ENCODE data around the gene MBNL2. TPM values are rescaled to one million over a fixed set of nuclear protein-coding genes. Genes with fewer than 3 reads are reported as not detected.
"Not testable (repeated sequence)": the region's sequence is repeated elsewhere in the genome, so short reads cannot be mapped to it uniquely, and the experiment has no call there.

Gene MBNL2
- total RNA-seq, 2 donors from 2014 or later = 31.4 to 50.1 TPM

DNA sequence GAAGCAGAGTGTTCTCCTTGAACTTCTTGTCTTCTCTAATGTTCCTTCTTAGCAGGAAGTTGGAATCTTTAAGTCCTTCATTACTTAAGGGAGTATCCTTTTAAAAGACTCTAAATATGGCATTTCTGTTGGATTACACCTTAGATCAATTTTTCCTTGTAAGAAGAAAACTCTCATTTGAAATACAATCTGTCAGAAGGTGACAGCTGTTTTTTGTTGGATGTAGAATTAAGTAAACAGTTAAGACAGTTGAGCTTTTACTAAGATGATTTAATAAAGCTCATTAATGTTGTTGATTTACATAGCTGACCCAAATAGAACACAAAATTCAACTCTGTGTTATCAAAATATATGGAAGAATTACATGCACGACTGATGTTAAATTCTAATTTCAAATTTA lies 16.7 kb upstream of the MBNL2 start:
- ATAC-seq = no peak
- intact Hi-C loops (cut with DNase I, micrococcal nuclease) = no loop called here
- no peak for DNase-seq

DNA sequence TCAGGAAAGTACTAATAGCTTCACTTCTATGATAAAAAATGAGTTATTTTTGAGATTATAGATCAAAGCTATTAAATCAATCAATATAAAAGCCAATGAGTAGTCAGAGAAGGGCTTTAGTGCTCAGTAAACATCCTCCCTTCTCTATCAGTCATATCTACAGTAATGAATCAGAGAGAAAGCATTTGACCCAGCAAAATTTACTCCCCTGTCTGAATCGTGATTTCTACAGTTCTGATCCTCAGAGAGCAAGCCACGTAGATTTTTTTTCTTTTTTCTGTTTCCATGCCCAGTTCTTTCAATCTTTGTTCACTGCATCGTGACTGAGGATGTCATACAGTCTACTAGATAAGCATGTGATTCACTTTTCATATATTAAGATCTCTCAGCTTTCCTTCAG lies 16.2 kb upstream of the MBNL2 start:
- no peak for ATAC-seq
- DNase-seq = no peak
- intact Hi-C loops (cut with DNase I, micrococcal nuclease) = no loop called here

DNA sequence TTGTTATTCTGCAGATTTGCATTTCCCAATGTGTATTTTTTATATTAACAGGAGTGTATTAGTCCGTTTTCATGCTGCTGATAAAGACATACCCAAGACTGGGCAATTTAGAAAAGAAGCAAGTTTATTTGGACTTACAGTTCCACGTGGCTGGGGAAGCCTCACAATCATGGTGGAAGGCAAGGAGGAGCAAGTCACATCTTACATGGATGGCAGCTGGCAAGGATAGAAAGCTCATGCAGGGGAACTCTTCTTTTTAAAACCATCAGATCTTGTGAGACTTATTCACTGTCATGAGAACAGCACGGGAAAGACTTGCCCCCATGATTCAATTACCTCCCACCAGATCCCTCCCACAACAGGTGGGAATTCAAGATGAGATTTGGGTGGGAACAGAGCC lies 14.9 kb upstream of the MBNL2 start:
- intact Hi-C loops (cut with DNase I, micrococcal nuclease); DNase-seq; ATAC-seq: not testable (repeated sequence)

DNA sequence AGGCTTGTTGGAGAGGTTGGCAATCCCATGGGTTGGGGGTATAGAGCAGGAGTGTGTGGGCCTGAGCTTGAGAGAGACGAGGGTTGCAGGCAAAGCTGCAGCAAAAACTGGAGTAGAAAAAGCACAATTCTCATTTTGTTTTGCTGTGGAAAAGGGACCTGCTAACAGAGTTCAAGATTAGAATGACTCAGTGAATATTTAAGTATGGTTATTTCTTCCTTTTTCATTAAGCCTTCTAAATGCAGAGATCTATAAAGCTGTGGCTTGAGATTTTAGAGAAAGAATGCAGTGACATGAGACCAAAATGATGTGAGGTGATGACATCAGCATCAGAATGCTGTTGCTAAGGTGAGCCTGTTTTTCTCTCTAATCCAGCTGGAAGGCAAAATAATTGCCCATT lies 10.8 kb upstream of the MBNL2 start:
- ATAC-seq (no peak), DNase-seq (no peak)
- intact Hi-C loops (cut with DNase I, micrococcal nuclease) = loop anchor here in 1 of 2 donors (5.0 kb wide), 1 partner anchor 99 kb away; no protein-coding TSS in a partner anchor

DNA sequence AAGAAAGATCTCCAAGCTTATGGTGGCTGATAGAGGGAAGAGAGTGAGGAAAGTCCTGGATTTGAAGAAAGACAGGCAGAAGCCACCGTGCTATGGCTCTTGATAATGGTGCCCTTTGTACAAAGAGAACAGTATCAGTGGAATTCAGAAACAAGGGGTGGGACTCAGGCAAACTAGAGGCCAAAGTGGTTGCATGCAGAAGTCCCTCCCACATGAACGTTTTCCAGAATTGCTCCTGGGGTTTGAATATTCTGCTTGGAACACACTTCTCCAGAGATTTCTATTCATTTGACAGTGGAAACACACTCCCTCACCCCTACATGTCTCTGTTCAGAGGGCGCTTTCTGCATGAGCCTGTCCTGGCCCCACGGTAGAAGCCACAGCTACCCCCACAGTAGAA lies 10.1 kb upstream of the MBNL2 start:
- DNase-seq (no peak), ATAC-seq (no peak)
- intact Hi-C loops (cut with DNase I, micrococcal nuclease) = loop anchor here in 1 of 2 donors (5.0 kb wide), 1 partner anchor 100 kb away; no protein-coding TSS in a partner anchor

DNA sequence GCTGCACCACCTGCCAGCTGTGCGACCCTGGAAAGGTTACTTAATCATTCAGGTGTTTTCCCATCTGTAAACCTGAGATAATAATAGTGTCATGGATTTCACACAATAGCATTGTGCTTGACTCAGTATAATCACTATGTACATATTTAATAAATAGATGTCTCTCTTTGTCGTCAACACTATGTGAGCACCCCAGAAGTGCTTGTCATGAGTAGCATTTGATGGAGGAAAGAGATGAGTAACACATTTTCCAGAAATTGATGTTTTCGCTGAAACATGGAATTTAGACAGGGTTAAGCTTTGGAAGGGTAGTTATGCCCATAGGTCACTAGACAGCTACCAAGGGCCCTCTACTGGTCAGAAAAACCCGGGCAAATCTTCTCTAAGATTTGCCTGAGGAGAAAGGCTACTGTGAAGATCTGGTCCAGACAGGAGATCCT lies 9.5 kb upstream of the MBNL2 start:
- peak; percentile 85 for ATAC-seq
- intact Hi-C loops (cut with DNase I, micrococcal nuclease) = loop anchor here in 1 of 2 donors (5.0 kb wide), 1 partner anchor 100 kb away; no protein-coding TSS in a partner anchor
- DNase-seq = peak in 1 of 2 donors; percentile 35

DNA sequence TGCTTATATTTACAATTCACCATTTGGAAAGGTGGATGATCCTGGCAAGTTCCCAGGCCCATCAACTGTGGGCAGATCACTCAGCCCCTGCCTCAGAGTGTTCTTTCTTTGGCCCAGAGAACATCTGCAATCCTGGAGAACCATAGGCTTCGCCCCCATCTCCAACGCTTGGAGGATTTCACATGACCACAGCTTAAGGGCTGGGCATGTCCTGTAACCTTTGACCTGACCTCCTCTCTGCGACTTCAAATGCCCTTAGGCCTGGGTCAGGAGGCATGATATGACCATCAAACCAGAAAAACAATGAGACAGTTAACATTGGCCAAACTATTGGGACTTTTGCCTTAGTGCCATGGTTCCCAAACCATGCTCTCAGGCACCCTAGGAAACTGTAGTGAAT lies 7.2 kb upstream of the MBNL2 start:
- DNase-seq (no peak), ATAC-seq (no peak)
- intact Hi-C loops (cut with DNase I, micrococcal nuclease) = loop anchor here in 1 of 2 donors (5.0 kb wide), 1 partner anchor 103 kb away; no protein-coding TSS in a partner anchor

DNA sequence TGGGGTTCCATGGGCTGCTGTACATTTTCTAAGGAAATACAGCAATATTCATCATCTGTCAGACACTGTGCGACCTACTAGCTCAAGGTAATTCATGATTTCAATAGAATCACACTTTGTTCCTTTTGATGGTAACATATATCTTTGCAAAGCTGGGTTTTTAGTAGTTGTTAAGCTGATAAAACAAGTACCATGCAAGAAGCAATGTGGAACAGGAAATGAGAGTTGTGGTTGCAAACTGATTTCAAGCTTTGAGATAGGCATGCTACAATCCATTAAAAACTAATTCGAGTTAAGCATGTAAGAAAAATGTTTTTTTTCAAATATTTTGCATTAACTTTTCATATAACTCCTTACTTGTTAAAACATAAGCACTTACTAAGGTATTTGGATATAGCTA lies 6.8 kb upstream of the MBNL2 start:
- intact Hi-C loops (cut with DNase I, micrococcal nuclease) = no loop called here
- DNase-seq (no peak), ATAC-seq (no peak)

DNA sequence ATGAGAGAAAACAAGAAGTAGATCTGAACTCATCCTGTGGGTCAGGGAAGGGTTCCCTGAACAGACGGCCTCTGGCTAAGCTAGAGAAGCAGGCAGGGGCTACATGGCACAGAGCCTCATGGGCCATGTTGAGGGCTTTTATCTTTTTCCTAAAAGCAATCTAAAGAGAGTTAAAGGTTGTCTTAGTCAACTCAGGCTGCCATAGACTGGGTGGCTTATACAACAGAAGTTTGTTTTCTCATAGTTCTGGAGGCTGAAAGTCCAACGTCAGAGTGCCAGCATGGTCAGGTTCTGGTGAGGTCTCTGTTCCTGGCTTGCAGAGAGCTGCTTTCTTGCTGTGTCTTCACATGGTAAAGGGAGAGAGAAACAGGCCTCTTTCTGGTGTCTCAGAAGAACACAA lies 2.9 kb upstream of the MBNL2 start:
- intact Hi-C loops (cut with DNase I, micrococcal nuclease) = no loop called here
- ATAC-seq = no peak
- DNase-seq = no peak

DNA sequence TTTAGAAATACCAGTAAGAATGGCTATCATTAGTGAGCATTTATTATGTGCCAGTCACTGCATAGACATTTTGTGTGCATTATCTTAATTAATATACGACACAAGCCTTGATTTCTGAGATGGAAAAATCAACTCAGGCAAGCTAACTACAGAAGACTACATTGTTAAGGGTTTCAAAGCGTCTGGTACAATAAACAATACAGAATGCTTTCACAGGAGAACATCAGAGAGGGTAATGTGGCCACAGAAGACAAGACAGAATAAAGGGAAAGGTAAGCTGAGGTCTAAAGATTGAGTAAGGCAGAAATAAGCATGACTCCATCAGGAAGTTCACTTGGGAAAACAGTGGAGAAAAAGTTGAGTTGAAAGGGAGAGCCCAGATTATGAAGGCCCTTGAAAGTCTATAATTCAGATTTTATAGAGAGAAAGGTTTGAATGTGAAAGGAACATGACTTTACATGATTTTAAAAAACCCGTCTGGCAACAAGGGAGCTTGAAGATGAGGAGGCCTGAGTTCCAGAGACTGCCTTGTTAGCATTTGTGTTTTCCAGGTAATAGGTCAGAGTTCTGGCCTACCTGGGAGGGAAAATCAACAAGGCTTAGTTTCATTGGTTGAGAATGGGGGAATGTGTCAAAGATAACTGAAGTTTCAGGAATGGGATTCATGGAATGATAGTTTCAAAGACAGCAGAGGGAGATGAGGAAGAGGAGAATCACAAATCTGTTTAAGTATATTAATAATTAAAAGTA lies 1.8 kb upstream of the MBNL2 start:
- ATAC-seq = no peak
- intact Hi-C loops (cut with DNase I, micrococcal nuclease) = loop anchor here in 1 of 2 donors (5.0 to 10.0 kb wide), 3 partner anchors 108 to 214 kb away; partner anchors contain the start of gene RAP2A
- no peak for DNase-seq

DNA sequence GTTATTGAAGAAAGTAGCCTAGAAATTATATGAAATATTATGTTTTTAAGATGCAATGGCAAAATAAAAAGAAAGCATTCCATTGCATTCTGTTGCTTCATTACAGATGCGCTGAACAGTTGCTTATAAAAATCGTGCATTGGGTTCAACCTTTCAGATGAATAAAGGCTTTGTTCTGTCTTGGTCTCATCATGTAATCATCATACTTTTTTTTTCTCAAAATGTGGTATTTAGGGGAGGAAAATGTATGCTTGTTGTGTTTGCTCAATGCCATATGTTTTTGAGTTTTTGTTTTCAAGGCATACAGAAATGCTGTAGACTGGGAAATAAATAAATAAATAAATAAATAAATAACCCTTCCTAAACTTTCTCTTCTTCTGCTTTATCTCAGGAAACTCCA lies 1.1 kb upstream of the MBNL2 start:
- intact Hi-C loops (cut with DNase I, micrococcal nuclease) = loop anchor here in 1 of 2 donors (5.0 to 10.0 kb wide), 3 partner anchors 109 to 214 kb away; partner anchors contain the start of gene RAP2A
- DNase-seq = no peak
- no peak for ATAC-seq

DNA sequence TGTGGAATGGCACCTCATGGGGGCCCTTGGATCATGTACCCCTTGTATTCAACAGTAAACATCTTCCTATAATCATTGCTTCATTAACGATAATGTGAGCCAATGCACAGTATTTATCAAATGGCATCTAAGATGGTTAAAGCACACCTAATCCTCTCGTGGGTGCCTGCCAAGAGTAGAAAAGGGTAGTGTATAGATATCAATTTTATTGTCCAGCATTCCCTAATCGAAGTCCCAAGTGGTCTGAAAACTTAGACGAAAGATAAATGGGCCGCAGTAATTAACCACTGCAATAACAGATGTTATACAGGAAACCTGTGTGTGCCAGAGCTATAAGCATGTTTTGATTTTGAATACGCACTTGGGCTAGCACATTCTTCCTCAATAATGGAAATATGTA lies 667 bp upstream of the MBNL2 start:
- intact Hi-C loops (cut with DNase I, micrococcal nuclease) = loop anchor here in 1 of 2 donors (5.0 to 10.0 kb wide), 3 partner anchors 109 to 213 kb away; partner anchors contain the start of gene RAP2A
- DNase-seq = no peak
- no peak for ATAC-seq

DNA sequence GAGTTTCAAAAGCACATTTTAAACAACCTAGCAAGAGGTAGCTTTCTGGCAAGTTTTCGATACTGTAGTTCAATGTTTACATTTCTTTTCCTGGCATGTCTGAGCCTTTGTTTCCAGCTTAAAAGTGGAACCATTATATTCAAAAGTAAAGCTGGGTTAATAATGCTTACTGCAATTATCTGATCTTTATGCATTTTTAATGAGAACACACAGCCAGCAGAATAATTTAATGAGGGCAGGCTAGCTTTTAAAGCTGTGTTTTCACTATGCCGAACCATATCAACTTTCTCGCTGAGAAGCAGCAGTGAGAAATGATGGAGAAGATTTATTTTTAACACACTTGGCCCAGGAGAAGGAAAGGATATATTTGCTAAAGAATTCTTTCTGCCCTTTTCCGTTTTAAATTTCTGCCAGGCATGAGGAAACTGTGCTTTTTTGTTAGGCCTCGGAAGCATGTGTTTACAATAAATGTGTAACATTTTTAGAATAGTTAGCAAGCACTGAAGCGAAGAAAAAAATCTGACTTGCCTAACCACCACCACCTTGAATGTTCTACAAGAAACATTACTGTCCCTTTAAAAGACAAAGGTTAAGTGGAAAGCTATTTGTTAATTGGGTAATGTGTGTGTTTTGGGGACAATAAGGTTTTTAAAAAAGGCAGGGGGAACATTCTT lies 1.0 kb downstream of the MBNL2 start:
- ATAC-seq = no peak

DNA sequence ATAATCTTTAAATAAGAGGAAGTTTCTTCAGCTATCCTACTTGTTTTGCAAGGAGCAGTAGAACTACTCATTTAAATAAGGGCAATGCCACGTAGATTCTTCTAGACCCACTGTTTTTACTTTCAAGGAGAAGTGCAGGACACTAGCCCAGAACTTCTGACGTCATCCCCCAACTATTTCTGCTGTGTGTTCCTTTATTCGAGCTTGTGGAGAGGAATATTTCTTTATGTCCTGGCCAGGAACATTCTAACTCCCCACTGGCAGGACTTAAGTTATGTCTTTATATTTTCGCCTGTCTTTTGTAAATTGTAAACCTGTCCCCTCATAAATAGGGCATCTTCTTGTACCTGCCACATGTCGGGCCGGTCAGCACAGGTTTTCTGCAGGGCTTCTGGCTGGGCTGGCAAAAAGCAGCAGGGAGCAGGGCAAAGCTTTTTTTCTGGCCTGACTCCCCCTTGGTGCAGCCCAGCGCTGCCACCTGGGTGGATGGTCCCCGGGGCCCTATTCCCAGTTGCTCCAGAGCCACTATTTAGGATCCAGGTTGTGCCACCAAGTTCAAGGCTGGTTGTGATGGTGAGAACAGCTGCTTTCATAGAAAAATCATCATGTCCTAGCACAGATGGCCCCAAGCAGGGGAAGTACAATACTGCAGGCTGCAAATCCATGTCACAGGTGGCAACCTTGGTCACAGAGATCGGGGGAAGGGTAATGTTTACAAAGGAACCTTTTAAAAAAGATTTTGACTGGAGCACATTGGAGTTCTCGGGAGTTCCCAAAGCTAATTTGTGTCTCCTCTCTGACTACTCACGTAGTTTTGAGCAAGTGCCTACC lies 1.8 kb downstream of the MBNL2 start:
- peak; percentile 36 to 69 for DNase-seq
- intact Hi-C loops (cut with DNase I, micrococcal nuclease) = loop anchor here in 1 of 2 donors (5.0 to 10.0 kb wide), 3 partner anchors 112 to 211 kb away; partner anchors contain the start of gene RAP2A
- peak; percentile 34 for ATAC-seq

More for the DNA sequence above, 1.0 kb downstream of the MBNL2 start:
- intact Hi-C loops (cut with DNase I, micrococcal nuclease) = loop anchor here in 1 of 2 donors (5.0 to 10.0 kb wide), 3 partner anchors 111 to 212 kb away; partner anchors contain the start of gene RAP2A
- DNase-seq = no peak

DNA sequence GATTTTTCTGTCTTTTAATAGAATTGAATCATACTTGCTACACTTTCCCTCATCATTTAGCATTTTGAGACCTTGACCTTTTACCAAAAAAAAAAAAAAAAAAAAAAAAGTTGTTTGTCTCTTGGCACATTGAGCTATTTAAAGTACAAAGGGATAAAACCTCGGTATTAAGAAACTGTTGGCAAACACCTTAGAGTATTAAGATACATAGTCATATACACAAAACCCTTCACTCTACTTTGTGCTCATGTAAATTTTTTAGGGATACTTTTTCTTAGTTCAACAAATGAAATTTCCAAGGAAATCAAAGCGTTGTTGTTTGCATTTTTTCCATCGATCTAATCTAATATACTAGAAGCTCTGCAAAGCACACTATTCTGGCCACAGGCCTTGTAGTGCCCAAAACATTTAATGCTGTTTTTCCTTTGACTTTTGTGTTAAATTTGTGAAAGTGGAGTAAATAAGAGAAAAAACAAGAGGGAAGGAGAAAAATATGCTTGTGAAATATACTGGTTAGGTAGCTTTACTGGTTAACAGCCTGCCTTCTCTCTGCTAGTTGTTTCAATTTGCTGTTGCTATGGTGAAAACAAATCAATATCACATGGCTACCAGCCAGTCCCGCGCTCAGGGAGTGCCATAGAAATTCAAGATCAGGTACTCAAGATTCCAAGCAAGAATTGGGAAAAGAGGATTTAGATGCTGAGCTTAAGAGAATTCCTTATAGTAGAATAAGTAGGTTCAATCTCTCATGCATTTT lies 2.6 kb downstream of the MBNL2 start:
- DNase-seq = peak; percentile 49 to 66
- ATAC-seq = peak; percentile 36

DNA sequence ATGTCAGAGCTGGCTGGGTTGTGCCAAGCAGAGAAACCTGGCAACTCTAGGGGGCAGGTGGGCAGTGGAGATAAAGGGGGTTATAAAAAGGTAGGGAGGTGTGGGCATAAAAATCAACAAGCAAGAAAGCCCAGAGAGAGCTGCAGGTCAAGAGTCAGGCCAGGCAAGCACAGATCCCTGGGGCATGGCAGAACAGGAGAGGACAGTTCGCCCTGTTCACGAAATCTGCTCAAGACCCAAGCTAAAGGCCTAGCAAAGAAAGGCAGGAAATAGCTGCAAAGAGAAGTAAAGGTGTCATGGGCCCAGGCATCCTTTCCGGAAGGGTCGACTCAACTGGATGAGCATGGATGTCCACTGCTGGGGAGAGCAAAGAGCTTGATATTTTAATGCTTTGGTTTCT lies 3.4 kb downstream of the MBNL2 start:
- peak in 1 of 2 donors; percentile 23 for DNase-seq
- intact Hi-C loops (cut with DNase I, micrococcal nuclease) = loop anchor here in 1 of 2 donors (10.0 kb wide), 1 partner anchor 209 kb away; the partner anchor contains the start of gene RAP2A
- ATAC-seq = no peak

More for the DNA sequence above, 2.6 kb downstream of the MBNL2 start:
- intact Hi-C loops (cut with DNase I, micrococcal nuclease) = loop anchor here in 1 of 2 donors (5.0 to 10.0 kb wide), 3 partner anchors 112 to 210 kb away; partner anchors contain the start of gene RAP2A

DNA sequence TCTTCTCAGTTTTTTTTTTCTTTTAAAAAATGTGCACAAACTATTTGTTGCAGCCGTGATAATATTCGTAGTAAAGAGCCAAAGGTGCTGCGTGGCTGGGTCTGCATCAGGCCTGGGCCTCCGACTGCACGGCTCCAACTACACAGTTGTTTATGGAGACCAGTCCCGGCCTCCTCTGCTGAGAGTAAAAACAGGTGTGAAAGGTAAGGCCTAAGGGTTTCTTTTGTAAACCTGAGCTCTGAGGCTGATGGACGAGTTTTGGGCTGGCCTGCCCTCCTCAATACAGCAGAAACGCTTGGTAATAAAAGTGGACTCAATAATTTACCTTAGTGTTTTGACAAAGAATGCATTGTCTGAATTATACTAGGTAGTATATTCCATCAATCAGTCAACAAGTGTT lies 3.9 kb downstream of the MBNL2 start:
- intact Hi-C loops (cut with DNase I, micrococcal nuclease) = loop anchor here in 1 of 2 donors (10.0 kb wide), 1 partner anchor 209 kb away; the partner anchor contains the start of gene RAP2A
- peak in 1 of 2 donors; percentile 28 for DNase-seq
- ATAC-seq = no peak
